ENCODE results near the gene OBSCN.

GRCh38 chr1:228344631-228345072 lies 136.8 kb downstream of the OBSCN start:
- TF ChIP-seq, protein P1, sequence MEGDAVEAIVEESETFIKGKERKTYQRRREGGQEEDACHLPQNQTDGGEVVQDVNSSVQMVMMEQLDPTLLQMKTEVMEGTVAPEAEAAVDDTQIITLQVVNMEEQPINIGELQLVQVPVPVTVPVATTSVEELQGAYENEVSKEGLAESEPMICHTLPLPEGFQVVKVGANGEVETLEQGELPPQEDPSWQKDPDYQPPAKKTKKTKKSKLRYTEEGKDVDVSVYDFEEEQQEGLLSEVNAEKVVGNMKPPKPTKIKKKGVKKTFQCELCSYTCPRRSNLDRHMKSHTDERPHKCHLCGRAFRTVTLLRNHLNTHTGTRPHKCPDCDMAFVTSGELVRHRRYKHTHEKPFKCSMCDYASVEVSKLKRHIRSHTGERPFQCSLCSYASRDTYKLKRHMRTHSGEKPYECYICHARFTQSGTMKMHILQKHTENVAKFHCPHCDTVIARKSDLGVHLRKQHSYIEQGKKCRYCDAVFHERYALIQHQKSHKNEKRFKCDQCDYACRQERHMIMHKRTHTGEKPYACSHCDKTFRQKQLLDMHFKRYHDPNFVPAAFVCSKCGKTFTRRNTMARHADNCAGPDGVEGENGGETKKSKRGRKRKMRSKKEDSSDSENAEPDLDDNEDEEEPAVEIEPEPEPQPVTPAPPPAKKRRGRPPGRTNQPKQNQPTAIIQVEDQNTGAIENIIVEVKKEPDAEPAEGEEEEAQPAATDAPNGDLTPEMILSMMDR (conservative IDR thresholded peaks at IDR 0.05; ENCODE audit: low read length), result no peak
- no peak for TF ChIP-seq EZH2phosphoT487 (IDR thresholded peaks at IDR 0.05; ENCODE audit: borderline replicate concordance)
